Activated CD4-positive, alpha-beta T cell treated with anti-CD3 and anti-CD28 coated beads, Interleukin-2, amount 50 U/mL, for 4 hours (primary cell): ENCODE results near the gene TPD52L1.

ENCODE experiments used
- DNase-seq, 2 experiments: peaks; one replicate each; pipeline ENCODE4 v3.0.0-alpha.2; 2020

The TPD52L1 gene

DNA sequence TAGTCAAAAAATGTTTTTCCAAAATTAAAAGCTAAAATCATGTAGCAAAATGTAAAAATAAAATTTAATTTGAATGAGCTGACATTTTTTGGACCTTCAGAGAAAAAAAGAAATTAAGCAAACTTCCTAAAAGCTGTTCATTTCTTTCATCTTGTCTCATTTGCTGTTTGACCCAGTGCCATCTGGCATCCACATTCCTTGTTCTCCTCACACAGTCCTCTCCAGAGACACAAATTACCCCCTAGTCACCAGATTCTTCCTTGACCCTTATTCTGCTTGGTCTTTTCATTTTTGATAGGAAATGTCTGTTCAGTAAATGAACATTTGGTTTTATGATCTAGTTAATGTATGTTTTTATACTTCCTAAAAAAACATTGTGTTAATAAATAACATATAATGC lies 93.0 kb downstream of the TPD52L1 start:
- DNase-seq, result no peak

- DNase-seq, result no peak
Observed at GRCh38 chr6:125248136-125248535, 94.6 kb downstream of the TPD52L1 start.

GRCh38 chr6:125250511-125250910 lies 96.9 kb downstream of the TPD52L1 start:
- no peak for DNase-seq

DNA sequence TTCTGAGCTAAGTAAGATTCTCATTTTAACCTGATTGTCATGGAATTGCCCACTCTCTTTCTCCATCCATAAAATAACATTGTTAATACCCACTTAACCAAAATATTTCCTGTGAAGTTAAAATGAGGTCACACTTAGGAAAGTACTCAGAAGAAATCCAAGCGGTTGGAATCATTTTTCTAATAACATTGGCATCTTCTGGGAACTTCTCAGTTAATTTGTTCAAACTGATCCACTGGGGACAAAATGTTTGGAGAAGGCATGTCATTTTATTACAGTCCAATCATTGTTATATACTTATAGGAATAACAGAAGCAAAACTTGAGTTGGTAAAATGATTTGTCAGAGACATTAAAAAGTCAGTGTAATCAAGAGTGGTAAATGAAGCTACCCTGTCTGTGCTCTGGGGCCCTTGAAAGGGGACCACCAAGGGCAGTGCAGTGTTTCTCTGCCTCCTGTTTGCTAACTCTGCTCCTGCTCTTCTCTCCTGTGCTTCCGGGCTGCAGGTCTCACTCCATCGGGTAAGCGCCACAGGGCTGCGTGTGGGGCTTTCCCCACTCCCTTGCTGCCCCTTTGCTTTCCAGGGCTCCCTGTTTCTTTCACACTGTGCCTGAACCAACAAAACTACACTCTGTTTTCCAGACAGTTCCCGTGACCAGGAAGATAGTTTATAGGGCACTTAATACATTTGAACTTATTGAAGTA lies 98.1 kb downstream of the TPD52L1 start:
- no peak for DNase-seq

GRCh38 chr6:125252891-125253290 lies 99.3 kb downstream of the TPD52L1 start:
- DNase-seq, result no peak

- no peak for DNase-seq
Observed at GRCh38 chr6:125253881-125254280, 100.3 kb downstream of the TPD52L1 start.

DNA sequence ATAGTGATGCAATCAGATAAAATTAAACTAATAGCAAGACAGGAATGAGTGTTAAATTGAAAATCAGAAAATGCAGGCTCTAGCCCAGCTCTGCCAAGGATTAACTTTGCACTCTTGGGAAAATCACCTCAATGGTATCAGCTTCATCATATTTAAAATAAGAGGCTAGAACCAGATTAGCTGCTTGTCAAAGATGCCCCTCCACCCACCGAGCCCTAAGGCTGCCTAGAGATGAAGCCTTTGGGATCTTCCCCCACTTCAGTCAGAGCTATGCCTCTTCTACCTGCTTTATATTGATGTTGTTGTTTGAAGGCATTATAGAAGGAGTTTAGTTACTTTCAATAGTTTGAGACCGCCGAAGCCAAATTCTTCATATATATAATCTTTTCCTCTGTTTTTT lies 100.7 kb downstream of the TPD52L1 start:
- DNase-seq, result no peak

- DNase-seq, result no peak
Observed at GRCh38 chr6:125255201-125255600, 101.6 kb downstream of the TPD52L1 start.

GRCh38 chr6:125257351-125257750 lies 103.8 kb downstream of the TPD52L1 start:
- no peak for DNase-seq

- DNase-seq, result no peak
Observed at GRCh38 chr6:125258651-125259353, 105.2 kb downstream of the TPD52L1 start.

DNA sequence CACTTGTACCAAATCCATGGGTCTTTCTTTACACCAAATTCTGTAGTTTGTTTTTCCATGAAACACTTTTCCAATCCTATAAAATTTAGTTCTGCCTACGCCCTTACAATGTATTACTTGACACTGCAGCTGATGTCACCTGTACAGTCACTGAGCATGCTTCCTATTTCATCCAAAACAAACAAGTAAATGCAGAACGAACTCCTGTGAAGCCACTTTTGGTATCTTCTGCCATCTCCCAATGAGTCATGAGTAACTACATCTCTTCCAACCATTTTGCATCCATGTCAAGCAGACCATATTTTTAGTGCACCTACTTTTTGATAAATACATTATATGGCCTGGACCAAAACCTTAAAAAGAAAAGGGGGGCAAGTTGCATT lies 105.8 kb downstream of the TPD52L1 start:
- DNase-seq, result no peak

GRCh38 chr6:125262016-125263013 lies 108.7 kb downstream of the TPD52L1 start:
- no peak for DNase-seq

DNA sequence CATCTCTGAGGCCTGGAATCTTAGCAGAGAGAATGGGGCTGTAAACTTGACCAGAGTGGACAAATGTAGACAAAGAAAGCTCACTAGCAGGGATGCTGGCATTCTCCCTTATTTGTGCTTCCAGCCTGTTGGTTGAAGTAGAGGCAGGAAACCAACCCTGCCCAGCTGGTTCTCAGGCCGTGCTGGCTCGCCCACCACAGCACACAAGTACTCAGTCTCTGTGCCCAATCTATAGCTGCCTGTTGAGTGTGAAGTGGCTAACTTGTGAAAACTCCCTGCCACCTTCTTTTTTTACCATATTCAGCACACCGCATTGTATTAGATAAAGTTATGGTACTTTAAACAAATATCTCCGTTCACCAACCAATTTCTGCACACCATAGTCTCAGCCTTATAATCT lies 110.9 kb downstream of the TPD52L1 start:
- DNase-seq, result no peak

DNA sequence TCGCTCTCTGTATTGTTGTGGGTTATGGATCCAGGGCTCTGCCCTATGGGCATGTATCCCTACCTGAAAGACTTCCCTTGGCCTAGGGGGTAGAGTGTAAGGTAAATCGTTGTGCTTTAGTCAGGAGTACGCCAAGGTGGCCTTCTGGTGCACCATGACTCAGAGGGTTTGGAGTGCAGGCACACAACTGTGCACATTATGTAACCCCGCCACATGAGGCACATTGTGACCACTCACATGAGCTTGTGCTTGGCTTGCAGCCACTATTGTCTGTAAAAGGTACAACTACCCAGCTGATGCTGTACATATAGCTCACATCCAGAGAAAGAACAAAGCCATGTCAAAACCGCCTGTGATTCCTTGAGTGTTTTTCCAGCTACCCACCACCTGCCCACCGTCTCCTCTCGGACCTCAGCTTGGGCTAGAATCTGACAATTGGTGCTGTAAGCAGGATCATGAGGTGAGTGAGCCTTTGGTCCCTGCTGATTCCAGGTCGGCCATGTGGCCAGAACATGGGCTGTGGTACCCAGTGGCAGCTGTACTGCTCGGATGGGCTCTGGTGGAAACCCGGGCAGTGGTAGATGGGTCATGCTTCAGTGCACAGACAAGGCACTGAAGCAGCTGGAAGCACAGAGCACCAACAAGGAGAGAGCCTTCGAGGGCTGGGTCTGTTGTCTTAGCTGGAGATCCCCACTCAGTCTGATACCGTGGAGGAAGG lies 114.4 kb downstream of the TPD52L1 start:
- no peak for DNase-seq

DNA sequence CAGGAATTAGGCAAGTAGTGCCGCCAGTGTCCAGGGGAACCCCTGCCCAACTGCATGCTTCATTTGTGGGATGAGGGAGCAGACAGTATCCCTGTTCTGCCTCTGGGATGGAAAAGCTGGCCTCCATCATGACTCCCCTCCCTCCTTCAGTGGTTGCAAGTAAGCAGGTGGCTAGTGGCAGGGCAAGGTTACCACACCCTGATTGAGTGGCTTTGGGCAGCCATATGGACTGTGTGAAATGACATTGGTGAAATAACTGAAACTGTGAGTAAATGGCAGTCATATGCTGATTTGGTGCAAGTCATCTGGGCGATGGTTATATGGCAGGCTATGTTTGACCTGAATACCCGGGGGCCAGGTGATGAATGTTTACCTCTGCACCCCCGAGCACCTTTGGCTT lies 115.2 kb downstream of the TPD52L1 start:
- DNase-seq, result no peak

DNA sequence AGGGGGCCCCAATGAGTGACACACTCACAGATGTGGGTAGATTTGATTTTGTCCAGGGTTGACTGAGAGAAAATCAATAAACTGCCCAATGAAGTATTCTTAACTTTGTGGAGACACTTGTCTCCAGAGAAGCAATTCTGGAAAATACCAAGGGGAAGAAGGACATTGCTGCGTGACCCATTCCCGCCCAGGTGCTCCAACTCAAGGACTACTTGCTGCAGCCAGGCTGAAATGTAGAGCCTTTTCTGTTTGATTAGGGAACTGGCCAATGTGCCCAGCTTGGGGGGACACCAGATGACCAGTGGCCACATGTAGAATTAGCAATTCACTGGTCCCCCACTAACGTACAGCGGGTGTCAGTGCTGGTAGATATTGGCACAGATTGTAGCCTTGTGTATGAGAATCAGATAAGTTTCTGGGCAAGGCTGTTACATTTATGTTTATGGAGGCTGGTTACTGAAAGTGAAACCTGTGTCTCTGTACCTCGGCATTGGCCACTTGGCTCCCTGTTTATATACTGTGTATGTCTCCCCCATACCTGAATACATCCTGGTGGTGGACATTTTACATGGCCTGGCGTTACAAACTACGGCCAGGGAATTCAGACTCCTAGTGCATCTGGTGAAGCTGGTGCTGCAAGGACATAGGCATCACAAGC lies 115.9 kb downstream of the TPD52L1 start:
- no peak for DNase-seq

GRCh38 chr6:125270380-125270779 lies 116.8 kb downstream of the TPD52L1 start:
- no peak for DNase-seq

- DNase-seq, result no peak
Observed at GRCh38 chr6:125271486-125272159, 118.0 kb downstream of the TPD52L1 start.

- DNase-seq, result no peak
Observed at GRCh38 chr6:125273251-125273650, 119.7 kb downstream of the TPD52L1 start.

- DNase-seq, result no peak
Observed at GRCh38 chr6:125273965-125274364, 120.4 kb downstream of the TPD52L1 start.

DNA sequence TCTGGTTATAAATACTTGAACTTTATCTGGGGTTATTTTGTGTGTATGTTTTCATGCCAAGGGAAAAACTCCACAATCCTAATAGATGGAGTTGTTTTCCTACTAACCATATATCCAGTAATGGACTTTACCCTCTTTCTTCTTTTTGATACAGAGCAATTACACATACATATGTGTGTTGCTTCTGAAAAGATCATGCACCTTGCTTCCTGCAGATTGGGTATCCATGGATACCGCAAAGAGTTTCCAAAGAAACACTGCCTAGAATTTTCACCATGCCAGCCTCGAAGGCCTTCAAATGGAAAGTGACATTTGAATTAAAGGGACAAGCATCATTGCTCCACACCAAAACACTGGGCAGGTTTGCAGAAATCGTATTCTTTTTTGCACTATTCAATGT lies 121.4 kb downstream of the TPD52L1 start:
- no peak for DNase-seq

DNA sequence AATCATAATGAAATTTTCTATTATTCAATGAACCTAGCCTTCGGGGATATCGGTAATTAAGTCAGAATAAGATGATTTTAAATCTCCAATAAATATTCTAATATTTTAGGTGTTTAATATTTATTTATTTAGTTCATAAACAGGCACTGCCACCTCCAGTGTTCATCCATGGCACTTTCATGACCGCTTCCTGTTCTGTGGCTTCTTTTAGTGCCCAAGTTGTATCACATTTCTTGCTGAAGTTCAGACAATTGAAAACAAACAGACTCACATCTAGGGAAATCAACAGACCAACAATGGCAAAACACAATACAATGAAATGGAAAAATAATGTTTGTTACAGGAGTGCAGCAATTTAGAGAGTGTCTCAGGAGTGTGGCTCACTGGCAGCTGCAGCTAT lies 122.2 kb downstream of the TPD52L1 start:
- DNase-seq, result no peak
